ENCODE data around the gene EFNA4.

The EFNA4 gene

DNA sequence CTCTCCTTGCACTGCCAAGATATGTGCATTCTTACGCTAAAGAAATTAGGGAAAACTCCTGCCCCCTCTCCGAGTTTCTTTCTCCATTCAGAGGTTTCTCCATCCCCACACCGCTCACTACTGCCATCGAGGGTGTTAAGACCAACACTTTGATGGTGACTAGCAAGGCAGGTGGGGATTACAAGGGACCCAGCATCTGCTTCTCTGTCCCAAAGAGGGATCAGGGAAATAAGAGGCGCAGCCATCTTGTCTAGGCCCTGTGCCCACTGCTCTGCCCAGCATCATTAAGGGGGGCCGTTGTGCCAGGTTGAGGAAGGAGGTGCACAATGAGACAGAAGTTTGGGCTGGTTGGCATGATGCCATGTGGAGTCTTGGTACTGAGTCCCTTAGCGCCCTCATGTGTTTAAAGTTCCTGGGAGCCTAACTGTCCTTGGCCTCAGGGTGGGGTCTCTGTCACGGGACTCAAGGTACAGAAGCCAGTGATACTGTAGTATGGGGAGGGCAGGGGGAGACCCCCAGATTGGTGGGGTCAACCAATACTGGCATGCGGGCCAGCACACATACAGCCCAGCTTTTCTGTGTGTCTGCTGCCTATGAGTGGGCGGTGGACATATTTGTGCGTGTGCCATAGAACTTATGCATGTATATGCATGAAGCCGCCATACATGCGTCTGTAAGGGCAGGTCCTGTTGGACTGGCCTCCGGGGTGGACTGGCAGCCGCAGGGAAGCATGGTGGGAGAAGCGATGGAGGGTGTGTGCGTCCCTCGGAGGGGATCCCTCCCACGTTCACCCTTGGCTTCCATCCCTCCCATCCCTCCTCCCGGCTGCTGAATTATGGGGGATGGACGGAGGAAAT is 20.6 kb downstream of the EFNA4 start:
- in situ Hi-C loops (cut with MboI; ENCODE audit: low sequenced_read_pairs): no loop called here

DNA sequence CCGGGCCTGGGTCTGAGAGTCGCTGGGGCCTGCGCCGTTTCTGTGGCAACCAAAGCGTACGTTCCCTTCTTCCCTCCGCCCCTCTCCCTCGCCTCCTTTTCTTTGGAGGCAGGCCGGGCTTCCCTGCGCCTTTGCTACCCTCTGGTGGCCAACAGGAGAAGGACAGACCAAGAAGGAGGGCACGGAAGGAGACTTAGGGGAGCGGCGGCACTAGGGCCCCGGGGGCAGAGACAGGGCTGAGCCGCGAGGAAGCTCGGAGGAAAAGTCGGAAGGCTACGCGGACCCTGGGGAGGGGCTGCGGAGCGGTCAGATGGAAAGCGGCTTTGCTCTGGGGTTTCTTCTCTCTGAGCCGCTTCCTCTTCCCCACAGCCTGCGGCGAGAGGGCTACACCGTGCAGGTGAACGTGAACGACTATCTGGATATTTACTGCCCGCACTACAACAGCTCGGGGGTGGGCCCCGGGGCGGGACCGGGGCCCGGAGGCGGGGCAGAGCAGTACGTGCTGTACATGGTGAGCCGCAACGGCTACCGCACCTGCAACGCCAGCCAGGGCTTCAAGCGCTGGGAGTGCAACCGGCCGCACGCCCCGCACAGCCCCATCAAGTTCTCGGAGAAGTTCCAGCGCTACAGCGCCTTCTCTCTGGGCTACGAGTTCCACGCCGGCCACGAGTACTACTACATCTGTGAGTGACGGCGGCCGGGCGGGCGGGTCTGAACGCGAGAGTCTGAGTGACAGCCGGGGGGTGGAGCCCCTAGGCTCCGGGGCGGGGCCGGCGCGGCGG is 21.4 kb downstream of the EFNA4 start:
- in situ Hi-C loops (cut with MboI; ENCODE audit: low sequenced_read_pairs): no loop called here

DNA sequence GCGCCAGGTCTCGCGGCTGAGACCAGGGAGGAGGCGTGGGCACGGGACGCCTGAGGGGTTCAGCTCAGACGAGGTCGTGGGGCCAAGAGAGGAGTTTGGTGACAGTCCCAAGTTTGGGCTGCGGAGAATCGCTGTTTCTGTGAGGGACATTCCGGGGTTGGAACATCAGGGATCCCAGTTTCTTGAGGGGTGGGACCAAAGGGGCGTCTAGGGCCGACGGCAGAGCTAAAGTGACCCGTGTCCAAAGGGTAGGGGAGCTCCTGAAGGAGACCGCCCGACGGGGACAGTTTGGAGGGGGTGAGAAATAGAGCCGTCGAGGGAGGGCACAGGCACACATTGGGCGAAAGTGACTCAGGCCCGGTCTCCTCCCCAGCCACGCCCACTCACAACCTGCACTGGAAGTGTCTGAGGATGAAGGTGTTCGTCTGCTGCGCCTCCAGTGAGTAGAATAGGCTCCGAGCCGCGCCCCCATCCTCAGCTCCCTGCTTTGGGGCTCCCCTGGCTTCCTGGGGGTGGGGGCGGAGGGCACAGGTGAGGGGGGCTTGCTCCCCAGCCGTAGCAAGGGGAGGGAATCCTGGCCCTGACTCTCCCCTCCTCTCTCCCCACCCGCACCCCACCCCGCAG is 22.1 kb downstream of the EFNA4 start:
- in situ Hi-C loops (cut with MboI; ENCODE audit: low sequenced_read_pairs): no loop called here

- in situ Hi-C loops (cut with MboI; ENCODE audit: low sequenced_read_pairs): no loop called here
These were observed 22.7 kb downstream of the EFNA4 start for GRCh38 chr1:155086128-155086741.

- in situ Hi-C loops (cut with MboI; ENCODE audit: low sequenced_read_pairs): no loop called here
These were observed 23.5 kb downstream of the EFNA4 start for GRCh38 chr1:155086856-155087535.

DNA sequence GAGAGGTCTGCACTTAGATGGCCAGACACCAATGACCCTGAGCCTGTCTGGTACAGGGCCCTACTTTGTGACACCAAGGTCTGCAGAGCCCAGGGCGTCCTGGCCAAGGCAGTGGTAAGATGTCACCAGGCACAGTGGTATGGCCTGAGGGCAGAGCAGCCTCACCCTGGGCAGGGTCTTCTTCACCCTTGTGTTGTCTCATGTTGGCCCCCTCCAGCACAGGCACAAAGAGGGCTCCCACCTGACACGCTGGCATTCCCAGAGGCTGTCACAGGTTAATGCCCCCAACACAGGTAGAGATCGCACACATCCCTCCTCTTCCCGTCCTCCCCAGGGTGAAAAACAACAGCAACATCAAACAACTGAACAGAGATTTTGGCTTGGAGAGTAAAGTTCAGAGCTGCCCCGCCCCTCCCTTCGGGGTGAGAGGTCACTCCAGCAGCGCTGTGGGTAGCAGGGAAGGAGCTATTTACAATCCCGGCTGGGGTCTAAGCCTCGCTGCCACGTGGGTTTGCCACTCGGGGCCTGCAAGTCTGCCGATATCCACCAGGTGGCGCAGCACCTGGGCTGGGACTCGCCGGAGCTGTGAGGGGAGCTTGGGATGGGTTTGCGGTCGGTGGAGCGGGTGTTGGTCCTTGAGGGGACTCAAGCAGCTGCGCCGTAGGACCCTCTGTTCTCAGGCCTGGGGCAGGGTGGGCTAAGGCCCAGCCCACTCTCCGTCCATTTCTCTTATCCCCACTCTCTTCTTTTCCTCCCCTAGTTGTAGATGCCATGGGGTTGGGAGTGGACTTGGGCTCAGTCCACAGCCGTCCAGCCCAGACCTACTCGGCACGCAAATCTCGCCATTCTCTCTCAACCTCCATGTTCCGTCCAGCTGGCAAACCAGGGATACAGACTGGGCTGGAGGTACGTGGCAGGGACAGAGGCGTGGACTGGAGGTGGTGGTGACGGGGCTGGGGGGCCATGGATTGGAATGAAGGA is 27.8 kb downstream of the EFNA4 start:
- in situ Hi-C loops (cut with MboI; ENCODE audit: low sequenced_read_pairs): loop anchor here (5.0 kb wide), 1 partner anchor 81 kb away; the partner anchor contains the start of genes KRTCAP2 and TRIM46

GRCh38 chr1:155092131-155092530 is 28.6 kb downstream of the EFNA4 start:
- in situ Hi-C loops (cut with MboI; ENCODE audit: low sequenced_read_pairs): loop anchor here (5.0 kb wide), 1 partner anchor 80 kb away; the partner anchor contains the start of genes KRTCAP2 and TRIM46

GRCh38 chr1:155092641-155093040 is 29.1 kb downstream of the EFNA4 start:
- in situ Hi-C loops (cut with MboI; ENCODE audit: low sequenced_read_pairs): loop anchor here (5.0 kb wide), 1 partner anchor 80 kb away; the partner anchor contains the start of genes KRTCAP2 and TRIM46

- in situ Hi-C loops (cut with MboI; ENCODE audit: low sequenced_read_pairs): loop anchor here (5.0 kb wide), 1 partner anchor 78 kb away; the partner anchor contains the start of genes KRTCAP2 and TRIM46
These were observed 30.5 kb downstream of the EFNA4 start for GRCh38 chr1:155093911-155094621.

- in situ Hi-C loops (cut with MboI; ENCODE audit: low sequenced_read_pairs): loop anchor here (5.0 kb wide), 1 partner anchor 78 kb away; the partner anchor contains the start of genes KRTCAP2 and TRIM46
These were observed 31.0 kb downstream of the EFNA4 start for GRCh38 chr1:155094622-155094948.

DNA sequence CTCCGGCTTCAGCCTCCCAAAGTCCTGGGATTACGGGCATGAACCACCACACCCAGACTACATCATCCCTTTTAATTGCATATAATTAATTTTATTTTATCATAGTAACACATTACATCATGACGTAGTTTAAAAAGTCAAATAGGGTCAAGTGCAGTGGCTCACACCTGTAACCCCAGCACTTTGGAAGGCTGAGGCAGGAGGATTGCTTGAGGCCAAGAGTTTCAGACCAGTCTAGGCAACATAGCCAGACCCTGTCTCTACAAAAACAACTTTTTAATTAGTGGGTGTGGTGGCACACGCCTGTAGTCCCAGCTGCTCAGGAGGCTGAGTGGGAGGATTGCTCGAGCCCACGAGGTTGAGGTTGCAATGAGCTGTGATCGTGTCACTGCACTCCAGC is 35.8 kb downstream of the EFNA4 start:
- in situ Hi-C loops (cut with MboI; ENCODE audit: low sequenced_read_pairs): no loop called here

GRCh38 chr1:155103325-155103724 is 39.8 kb downstream of the EFNA4 start:
- in situ Hi-C loops (cut with MboI; ENCODE audit: low sequenced_read_pairs): no loop called here

GRCh38 chr1:155104605-155105534 is 41.3 kb downstream of the EFNA4 start:
- in situ Hi-C loops (cut with MboI; ENCODE audit: low sequenced_read_pairs): no loop called here

GRCh38 chr1:155105604-155106011 is 42.1 kb downstream of the EFNA4 start:
- in situ Hi-C loops (cut with MboI; ENCODE audit: low sequenced_read_pairs): no loop called here

DNA sequence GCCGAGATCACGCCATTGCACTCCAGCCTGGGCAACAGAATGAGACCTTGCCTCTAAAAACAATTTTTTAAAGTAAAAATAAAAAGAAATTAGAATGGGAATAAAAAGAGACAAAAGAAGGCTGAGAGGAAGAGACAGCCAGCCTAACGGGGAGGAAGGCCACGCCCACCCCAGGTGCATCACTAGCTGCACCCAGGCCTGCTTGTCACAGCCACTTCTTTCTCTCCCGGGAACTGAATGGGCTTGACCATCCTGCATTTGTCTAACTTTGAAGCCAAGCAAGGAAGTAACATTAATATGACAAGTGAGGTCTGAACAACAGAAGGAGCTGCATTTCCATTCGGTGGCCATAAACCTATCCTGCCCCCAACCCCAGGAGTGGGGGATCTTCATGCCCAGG is 43.3 kb downstream of the EFNA4 start:
- in situ Hi-C loops (cut with MboI; ENCODE audit: low sequenced_read_pairs): no loop called here

GRCh38 chr1:155107309-155108264 is 44.0 kb downstream of the EFNA4 start:
- in situ Hi-C loops (cut with MboI; ENCODE audit: low sequenced_read_pairs): no loop called here

All from HL-60/S4 (cell line).